PC-3 (cell line): ENCODE results near the gene HOXB9. TPM values are rescaled to one million over a fixed set of nuclear protein-coding genes. Genes with fewer than 3 reads are reported as not detected.

ENCODE experiments used
- ATAC-seq: fragments of 200-7000 bp; cut with Tn5 transposase; 2 replicates; pipeline ENCODE4 v1.9.1; 2020; ENCODE audit warnings: mild to moderate bottlenecking, moderate library complexity
- BruUV-seq: library from RNA; stranded (reverse); fragments of 400-500 nt; replicated peaks from 2 replicates; lab custom pipeline; 2021; lab: Mats Ljungman, UMichigan
- CTCF ChIA-PET: fragments of 300-600 bp; sonication (Branson Sonifier 250); formaldehyde crosslinking; loops from one replicate; lab custom pipeline; 2022; ENCODE audit warnings: antibody characterized with exemption; lab: Charles Lee
- POLR2A ChIA-PET: fragments of 300-600 bp; sonication (Branson Sonifier 250); formaldehyde crosslinking; loops from one replicate; lab custom pipeline; 2022; ENCODE audit warnings: antibody characterized with exemption; ENCODE audit not compliant: unreplicated experiment; lab: Charles Lee
- DNase-seq: peaks from one replicate; pipeline ENCODE4 v3.0.0-alpha.2; 2015
- H2AFZ ChIP-seq: fragments of 300-600 bp; sonication (generic); 2 replicates; pipeline ENCODE4 v1.6.0; 2016; ENCODE audit warnings: antibody characterized with exemption, low read length
- H3F3A ChIP-seq: fragments of 300-600 bp; sonication (generic); one replicate; pipeline ENCODE4 v1.6.0; 2017; ENCODE audit warnings: antibody characterized with exemption, low read length, control low read depth, mild to moderate bottlenecking; ENCODE audit not compliant: unreplicated experiment
- H3K27ac ChIP-seq: fragments of 300-600 bp; sonication (generic); 2 replicates; pipeline ENCODE4 v1.5.1; 2016; ENCODE audit warnings: mild to moderate bottlenecking, low read length
- H3K27me3 ChIP-seq: fragments of 300-600 bp; sonication (generic); 2 replicates; pipeline ENCODE4 v1.6.1; 2016; ENCODE audit warnings: low read length, mixed read lengths
- H3K36me3 ChIP-seq: fragments of 300-600 bp; sonication (generic); 2 replicates; pipeline ENCODE4 v1.6.1; 2016; ENCODE audit warnings: low read depth, mixed run types, low read length, mixed read lengths
- H3K4me1 ChIP-seq: fragments of 300-600 bp; sonication (generic); 2 replicates; pipeline ENCODE4 v1.5.1; 2016; ENCODE audit warnings: low read length; ENCODE audit not compliant: insufficient read depth
- H3K4me2 ChIP-seq: fragments of 300-600 bp; sonication (generic); 2 replicates; pipeline ENCODE4 v1.6.0; 2016; ENCODE audit warnings: low read length
- H3K4me3 ChIP-seq: fragments of 300-600 bp; sonication (generic); 2 replicates; pipeline ENCODE4 v1.5.1; 2016; ENCODE audit warnings: mild to moderate bottlenecking, low read length, mixed read lengths
- H3K79me2 ChIP-seq: fragments of 300-600 bp; sonication (generic); 2 replicates; pipeline ENCODE4 v1.6.1; 2017; ENCODE audit warnings: low read length, mixed read lengths
- H3K9ac ChIP-seq: fragments of 300-600 bp; sonication (generic); 2 replicates; pipeline ENCODE4 v1.6.0; 2016; ENCODE audit warnings: mild to moderate bottlenecking, low read length
- H3K9me2 ChIP-seq: fragments of 300-600 bp; sonication (generic); replicated peaks from 2 replicates; pipeline ENCODE4 v1.6.1; 2016; ENCODE audit warnings: mixed run types, low read length, mixed read lengths
- H3K9me3 ChIP-seq: fragments of 300-600 bp; sonication (generic); 2 replicates; pipeline ENCODE4 v1.6.1; 2016; ENCODE audit warnings: low read length, mixed read lengths
- H4K20me1 ChIP-seq: fragments of 300-600 bp; sonication (generic); 2 replicates; pipeline ENCODE4 v1.6.1; 2016; ENCODE audit warnings: low read length, mixed read lengths
- CTCF ChIP-seq: fragments of 300-600 bp; sonication (generic); conservative IDR thresholded peaks from 2 replicates; pipeline ENCODE4 v1.5.1; 2017; ENCODE audit warnings: antibody characterized with exemption, low read depth, mild to moderate bottlenecking, low read length
- EZH2 ChIP-seq: fragments of 300-600 bp; sonication (generic); IDR thresholded peaks from one replicate; pipeline ENCODE4 v1.6.1; 2017; ENCODE audit warnings: antibody characterized with exemption, mild to moderate bottlenecking, low read length; ENCODE audit not compliant: unreplicated experiment
- EZH2phosphoT487 ChIP-seq: fragments of 300-600 bp; sonication (generic); IDR thresholded peaks from 2 replicates; pipeline ENCODE4 v1.6.1; 2018; ENCODE audit warnings: mild to moderate bottlenecking, antibody characterized with exemption, low read length, borderline replicate concordance
- intact Hi-C: fragments of 100-400 bp; cut with micrococcal nuclease; formaldehyde crosslinking; loops from 2 replicates; pipeline ENCODE4 v1.9.0; 2023
- total RNA-seq: library from RNA; depleted of rRNA; stranded (reverse); fragments of >200 nt; gene quantifications from 2 replicates; pipeline ENCODE4 v1.2.3, GENCODE V29; 2014

Gene HOXB9
- total RNA-seq, 1 experiment from 2014 or later, result 7.0 TPM

- TF ChIP-seq EZH2phosphoT487 (no peak), EZH2 (no peak), CTCF (no peak)
- DNase-seq (peak; percentile 67), ATAC-seq (peak; percentile 45)
- ChIA-PET POLR2A (interaction anchor here (0.6 kb wide), 1 partner anchor 193 kb away, joined by 3 read pairs; no protein-coding TSS in a partner anchor), CTCF (interaction anchor here (0.5 kb wide), 1 partner anchor 550 kb away, joined by 3 read pairs; the partner anchor contains the start of gene NFE2L1)
- no TSS peak for BruUV-seq
- Histone ChIP-seq H3K4me1 (peaks cover 29% of the 10 kb centered on the region), H3K79me2 (peaks cover 65% of the 10 kb centered on the region), H3K4me2 (peak overlapping the region; percentile 92), H3K9me2 (no peaks in the 10 kb centered on the region), H3K4me3 (peak overlapping the region; percentile 75), H3K27ac (0 out of 2 replicates have a peak overlapping the region, but pooled peaks have one; percentile 4), H2AFZ (peak overlapping the region; percentile 69), H4K20me1 (peaks cover 30% of the 10 kb centered on the region), H3K9me3 (no peaks in the 10 kb centered on the region), H3K27me3 (no peaks in the 10 kb centered on the region), H3K36me3 (no peaks in the 10 kb centered on the region), H3K9ac (peak overlapping the region; percentile 57), H3F3A (no peaks in the 10 kb centered on the region)
- intact Hi-C loops, result no loop called here
Measured at GRCh38 chr17:48597778-48598631, 28.2 kb downstream of the HOXB9 start.

- ChIA-PET CTCF (no interaction called here), POLR2A (no interaction called here)
- Histone ChIP-seq H3K27ac (no peak overlapping the region), H3K36me3 (no peaks in the 10 kb centered on the region), H3K9me2 (no peaks in the 10 kb centered on the region), H3K9me3 (no peaks in the 10 kb centered on the region), H3F3A (no peaks in the 10 kb centered on the region), H2AFZ (peak overlapping the region; percentile 69), H3K4me3 (peak overlapping the region; percentile 75), H3K9ac (peak overlapping the region; percentile 57), H3K4me1 (peaks cover 29% of the 10 kb centered on the region), H4K20me1 (peaks cover 30% of the 10 kb centered on the region), H3K4me2 (peak overlapping the region; percentile 92), H3K27me3 (no peaks in the 10 kb centered on the region), H3K79me2 (peaks cover 59% of the 10 kb centered on the region)
- no TSS peak for BruUV-seq
- TF ChIP-seq EZH2 (no peak), CTCF (no peak), EZH2phosphoT487 (no peak)
- no peak for DNase-seq
- intact Hi-C loops, result no loop called here
- ATAC-seq, result no peak
Measured at GRCh38 chr17:48597528-48597777, 28.7 kb downstream of the HOXB9 start.
